ENCODE data around the gene POLR3A.

DNA sequence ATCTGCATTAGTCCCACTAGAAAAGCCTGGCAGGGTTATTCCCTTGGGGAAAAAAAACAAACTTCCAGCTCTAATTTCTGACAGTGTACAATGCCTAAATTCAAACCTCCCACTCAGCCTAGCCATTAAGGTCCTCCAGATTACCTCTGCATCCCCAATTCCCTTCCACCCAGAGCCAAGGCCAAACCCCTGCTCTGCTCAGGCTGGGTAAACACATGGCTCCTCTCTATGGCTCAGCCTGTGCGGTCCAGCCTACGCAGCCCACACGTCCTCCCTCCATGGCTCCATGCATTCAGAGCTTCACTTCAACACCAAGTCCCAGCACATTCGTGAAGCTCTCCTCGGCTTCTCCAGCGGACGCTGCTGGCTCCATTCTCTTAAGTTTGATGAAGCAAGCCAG is 107.9 kb downstream of the POLR3A start:
- TF ChIP-seq, protein P1, sequence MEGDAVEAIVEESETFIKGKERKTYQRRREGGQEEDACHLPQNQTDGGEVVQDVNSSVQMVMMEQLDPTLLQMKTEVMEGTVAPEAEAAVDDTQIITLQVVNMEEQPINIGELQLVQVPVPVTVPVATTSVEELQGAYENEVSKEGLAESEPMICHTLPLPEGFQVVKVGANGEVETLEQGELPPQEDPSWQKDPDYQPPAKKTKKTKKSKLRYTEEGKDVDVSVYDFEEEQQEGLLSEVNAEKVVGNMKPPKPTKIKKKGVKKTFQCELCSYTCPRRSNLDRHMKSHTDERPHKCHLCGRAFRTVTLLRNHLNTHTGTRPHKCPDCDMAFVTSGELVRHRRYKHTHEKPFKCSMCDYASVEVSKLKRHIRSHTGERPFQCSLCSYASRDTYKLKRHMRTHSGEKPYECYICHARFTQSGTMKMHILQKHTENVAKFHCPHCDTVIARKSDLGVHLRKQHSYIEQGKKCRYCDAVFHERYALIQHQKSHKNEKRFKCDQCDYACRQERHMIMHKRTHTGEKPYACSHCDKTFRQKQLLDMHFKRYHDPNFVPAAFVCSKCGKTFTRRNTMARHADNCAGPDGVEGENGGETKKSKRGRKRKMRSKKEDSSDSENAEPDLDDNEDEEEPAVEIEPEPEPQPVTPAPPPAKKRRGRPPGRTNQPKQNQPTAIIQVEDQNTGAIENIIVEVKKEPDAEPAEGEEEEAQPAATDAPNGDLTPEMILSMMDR (IDR thresholded peaks at IDR 0.05; ENCODE audit: poor library complexity) = no peak
- TF ChIP-seq EZH2phosphoT487 (IDR thresholded peaks at IDR 0.05; ENCODE audit: low read depth, severe bottlenecking, unreplicated experiment) = no peak

Data from hepatocyte (in vitro differentiated cells).